NOMO-1 treated with dmso at 0.1 percent for 144 hours (cell line): ENCODE results near the gene PLBD1.

Source experiments
- DNase-seq: peaks from one replicate; lab custom pipeline; 2025; ENCODE audit not compliant: unreplicated experiment; lab: John Stamatoyannopoulos, UW

PLBD1 gene

DNA sequence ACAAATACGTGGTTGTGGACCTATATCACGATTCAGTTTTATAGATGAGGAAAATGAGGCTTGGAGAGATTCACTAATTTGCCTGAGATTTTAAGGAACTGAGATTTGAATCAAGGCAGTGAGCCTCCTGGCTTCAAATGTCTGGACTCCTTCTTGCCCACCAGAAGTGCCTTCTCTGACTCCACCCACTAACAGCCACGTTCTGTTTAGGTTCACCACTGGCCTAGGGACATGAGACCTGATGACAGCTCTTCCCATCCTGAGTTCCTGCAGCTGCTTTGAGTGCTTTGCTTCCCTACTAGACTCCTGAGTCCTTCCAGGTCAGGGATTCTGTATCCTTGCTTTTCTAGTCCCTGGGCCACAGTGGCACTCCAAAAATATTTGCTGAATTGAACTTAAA, 57.1 kb downstream of the PLBD1 start:
- DNase-seq, result no peak

DNA sequence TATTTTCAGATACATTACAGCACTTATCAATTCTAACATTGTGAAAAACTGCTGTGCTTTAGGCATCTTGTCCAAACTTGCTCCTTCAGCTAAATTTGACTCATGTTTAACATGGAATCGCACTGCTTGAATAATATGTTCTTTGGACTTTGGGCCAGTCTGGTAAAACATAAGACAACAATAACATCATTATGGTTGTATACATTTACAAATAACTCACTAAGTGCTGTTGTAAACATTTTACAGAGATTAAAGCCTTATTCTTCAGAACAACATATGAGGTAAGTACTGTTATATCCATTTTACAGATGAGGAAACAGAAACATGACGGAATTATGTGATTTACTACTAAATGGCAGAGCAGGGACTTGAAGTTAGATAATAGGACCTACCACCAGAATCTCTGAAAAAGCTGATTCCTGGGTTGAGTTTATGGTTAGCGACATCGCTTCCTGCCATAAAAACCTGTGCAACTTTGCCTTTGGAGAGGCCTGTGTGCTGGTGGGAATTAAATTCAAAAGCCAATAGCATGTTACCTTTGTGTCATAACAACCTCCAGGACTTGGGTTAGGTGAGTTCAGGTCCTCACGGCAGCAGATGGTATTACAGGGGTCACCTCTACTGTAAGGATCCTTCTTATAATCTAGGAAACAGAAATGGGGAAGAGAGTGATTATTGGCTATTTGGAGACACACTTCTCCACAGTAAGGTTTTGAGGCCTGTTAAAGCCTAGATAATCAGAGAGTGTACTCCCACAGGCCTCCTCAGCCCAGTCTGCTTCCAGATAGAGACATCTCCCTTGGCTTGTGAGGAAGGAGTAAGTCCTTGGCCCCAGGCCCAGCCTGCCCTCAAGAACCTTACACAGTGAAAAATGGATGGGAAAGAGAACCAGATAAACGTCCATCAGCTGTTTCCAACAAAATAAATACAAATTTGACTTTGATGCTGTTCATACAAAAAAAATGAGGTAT, 61.8 kb downstream of the PLBD1 start:
- no peak for DNase-seq

DNA sequence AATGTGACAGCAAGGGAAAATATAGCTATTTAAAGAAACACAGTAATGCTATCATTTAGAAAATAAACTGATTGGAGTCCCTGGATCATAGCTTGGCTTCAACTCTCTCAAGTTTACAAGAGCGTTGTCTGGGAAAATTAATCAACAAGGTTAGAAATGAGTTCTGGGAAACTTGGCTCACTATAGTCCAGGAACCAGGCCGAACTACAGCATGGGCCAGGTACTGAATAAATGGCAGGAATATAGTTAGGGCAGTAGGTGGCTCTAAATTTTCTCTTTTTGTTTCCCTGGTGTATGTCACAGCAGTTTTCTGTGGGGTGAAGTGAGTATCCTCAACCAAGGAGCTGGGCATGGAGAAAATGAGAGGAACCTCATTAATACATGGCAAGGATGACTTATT, 72.4 kb downstream of the PLBD1 start:
- no peak for DNase-seq

DNA sequence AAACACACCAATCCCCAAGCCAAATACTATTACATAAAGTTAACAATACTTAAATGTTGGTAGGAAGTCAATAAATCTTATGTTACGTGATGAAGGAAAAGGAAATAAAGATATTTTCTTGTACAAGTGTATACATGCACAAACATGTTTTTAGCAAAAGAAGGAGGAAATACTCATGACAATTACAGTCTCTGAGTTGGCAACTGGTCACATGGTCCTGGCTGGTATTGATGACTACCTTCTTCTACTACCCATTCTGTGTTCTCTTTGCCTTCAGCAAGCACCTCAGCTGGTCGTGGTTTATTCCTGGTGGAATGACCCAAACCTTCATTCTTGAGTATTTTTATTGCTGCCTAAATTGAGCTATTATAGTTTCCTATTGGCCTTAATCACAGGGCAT, 84.8 kb downstream of the PLBD1 start:
- DNase-seq, result no peak

DNA sequence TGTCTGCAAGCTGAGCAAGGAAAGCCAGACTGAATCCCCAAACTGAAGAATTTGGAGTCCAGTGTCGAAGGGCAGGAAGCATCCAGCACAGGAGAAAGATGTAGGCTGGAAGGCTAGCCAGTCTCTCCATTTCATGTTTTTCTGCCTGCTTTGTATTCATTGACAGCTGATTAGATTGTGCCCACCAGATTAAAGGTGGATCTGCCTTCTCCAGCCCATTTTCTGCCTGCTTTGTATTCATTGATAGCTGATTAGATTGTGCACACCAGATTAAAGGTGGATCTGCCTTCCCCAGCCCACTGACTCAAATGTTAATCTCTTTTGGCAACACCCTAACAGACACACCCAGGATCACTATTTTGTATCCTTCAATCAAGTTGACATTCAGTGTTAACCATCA, 85.3 kb downstream of the PLBD1 start:
- DNase-seq, result no peak

DNA sequence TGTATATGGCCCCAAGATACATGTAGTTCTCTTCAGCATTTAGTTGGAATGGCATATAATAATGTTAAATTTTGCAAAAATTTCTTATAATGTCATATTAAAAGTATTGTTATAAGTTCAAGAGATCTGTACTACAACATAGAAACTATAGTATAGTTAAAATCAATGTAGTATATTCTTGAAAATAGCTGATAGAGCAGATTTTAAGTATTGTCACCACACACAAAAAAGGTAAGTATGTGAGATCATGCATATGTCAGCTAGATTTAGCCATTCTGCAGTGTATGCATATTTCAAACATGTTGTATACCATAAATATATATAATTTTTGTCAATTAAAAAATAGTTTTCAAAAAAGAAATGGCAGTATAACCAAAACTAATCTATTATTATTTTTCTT, 86.5 kb downstream of the PLBD1 start:
- DNase-seq, result no peak

DNA sequence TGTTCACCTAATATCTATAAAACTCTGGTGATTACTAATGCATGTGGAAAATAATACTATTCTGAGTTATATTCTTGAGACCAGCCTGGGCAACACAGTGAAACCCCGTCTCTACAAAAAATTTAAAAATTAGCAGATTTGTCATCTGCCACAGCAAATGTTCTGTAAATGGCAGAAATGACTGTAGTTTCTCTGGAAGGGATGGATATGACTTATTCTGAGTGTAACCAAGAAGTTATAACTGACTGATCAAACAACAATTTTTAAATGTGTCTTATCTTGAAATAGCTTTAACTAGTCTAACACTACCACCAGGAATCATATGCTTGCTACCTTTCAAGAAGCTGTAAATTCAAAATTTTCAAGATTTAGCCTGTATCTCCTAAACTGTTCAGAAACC, 88.7 kb downstream of the PLBD1 start:
- no peak for DNase-seq

DNA sequence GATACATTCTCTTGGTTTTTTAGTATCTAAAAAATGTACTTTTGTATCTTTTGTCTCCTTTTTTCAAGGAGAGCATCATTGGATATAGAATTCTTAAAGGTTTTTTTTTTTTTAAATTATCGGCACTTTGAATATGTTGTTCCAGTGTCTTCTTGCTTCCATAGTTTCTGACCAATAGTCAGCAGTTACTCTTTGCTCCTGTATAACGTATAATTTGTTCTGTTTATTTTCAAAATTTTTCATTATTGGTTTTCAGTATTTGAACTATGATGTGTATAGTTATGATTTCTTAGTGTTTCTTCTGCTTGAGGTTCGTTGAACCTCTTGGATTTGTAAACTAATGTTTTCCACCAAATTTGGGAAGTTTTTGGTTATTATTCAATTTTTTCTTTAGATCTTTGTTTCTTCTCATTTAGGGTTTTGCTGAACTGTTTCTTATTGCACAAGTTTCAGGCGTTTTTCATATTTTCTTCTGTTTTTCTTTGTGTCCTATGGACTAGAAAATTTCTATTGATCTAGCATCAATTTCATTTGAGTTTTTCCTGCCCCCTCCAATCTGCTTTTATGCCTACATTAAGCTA, 93.9 kb downstream of the PLBD1 start:
- DNase-seq, result no peak

DNA sequence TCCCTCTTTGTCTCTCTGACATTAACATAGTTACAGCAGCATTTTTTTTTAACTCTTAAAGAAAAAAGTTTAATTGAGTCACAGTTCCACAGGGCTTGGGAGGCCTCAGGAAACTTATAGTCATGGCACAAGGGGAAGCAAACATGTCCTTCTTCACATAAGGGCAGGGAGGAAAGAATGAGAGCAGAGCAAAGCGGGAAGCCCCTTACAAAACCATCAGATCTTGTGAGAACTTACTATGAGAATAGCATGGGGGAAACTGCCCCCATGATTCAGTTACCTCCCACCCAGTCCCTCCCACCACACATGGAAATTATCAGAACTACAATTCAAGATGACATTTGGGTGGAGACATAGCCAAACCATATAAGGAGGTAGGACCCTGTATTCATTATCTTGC, 96.2 kb downstream of the PLBD1 start:
- no peak for DNase-seq

DNA sequence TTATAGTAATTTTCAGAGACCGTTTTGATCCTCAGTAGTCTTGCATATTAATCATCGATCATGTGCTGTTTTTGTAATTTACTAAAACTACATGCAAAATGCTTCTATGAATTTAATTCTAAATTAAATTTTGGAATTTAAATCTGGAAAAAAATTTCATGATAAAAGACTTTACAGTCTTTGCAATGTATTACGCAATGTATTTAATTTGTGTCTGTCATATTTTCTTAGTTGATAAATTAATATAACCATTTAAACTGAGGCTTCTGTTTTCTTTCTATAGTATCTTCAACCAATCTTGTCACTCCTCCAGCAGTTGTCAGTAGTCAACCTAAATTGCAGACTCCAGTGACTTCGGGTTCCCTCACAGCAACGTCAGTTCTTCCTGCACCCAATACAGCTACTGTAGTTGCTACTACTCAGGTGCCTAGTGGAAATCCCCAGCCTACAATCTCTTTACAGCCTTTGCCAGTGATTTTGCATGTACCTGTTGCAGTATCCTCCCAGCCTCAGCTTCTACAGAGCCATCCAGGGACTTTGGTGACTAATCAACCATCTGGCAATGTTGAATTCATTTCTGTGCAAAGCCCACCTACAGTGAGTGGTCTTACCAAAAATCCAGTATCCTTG, 107.4 kb downstream of the PLBD1 start:
- DNase-seq, result no peak

DNA sequence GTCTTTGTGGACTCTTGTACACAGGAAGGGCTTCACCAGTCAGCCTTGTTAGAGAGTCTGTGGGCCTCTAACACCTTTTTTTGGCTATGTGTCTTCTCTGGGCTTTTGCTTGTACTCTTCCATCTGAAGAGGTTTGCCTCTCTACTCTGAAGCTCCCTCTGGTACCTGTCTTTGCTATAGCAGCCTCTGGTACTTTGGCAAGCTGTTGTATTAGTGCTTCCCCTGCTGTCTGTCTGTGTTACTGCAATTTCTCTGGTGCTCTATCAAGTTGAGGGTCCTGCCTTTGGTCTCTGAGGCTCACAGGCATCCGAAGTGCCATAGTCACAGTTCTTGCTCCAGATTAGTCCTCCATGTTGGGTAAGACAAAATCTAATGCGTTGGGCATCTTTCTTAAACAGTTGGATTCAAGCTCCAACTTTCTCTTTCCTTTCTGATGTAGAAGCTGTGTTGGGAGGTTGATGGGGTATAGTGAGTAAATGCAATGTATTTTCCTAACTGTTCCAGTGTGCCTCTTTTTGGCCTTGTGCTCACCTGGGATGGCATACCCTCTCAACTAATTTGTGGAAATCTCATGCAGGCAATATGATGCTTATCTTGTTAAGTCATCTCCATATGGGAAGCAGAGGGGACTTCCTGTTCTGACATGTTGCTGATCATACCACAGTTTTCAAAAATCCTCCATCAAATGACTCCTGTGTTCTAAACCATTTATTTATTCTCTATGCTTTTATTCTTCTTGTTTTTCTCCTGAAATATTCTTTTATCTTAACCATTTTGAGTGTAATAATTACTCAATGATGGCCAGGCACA, 113.4 kb downstream of the PLBD1 start:
- DNase-seq, result no peak
